Right renal cortex interstitium (tissue), 3 donors: ENCODE results near the gene CBARP. TPM values are rescaled to one million over a fixed set of nuclear protein-coding genes. Genes with fewer than 3 reads are reported as not detected.

Source experiments
- polyA plus RNA-seq, 3 donors: library from polyadenylated mRNA; unstranded; fragments of 120-200 nt; gene quantifications; one replicate each; pipeline ENCODE4 v1.2.1, GENCODE V29; 2013; ENCODE audit not compliant: insufficient read length in 3 of 3

Gene CBARP
- polyA plus RNA-seq, 3 donors = 0.78 to 1.8 (median 0.90) TPM

Other genes with a start within 250 kb of the CBARP start
- under 1 TPM; 0.37 to 0.38 (median 0.37) TPM for gene GRIN3B, start 237.6 kb downstream of the CBARP start, polyA plus RNA-seq
- 100 to 1,000 TPM in 1 of 3 donors, 10 to 100 TPM in 2; 86.9 to 103 (median 93.5) TPM for gene TMEM259, start 216.9 kb downstream of the CBARP start, polyA plus RNA-seq
- not detected for gene RNU6-2, start 216.5 kb downstream of the CBARP start, polyA plus RNA-seq
- 100 to 1,000 TPM; 151 to 175 (median 158) TPM for gene CNN2, start 211.4 kb downstream of the CBARP start, polyA plus RNA-seq
- gene ABCA7, start 197.9 kb downstream of the CBARP start, polyA plus RNA-seq = 1 to 10 TPM; 6.1 to 6.6 (median 6.5) TPM
- 10 to 100 TPM in 1 of 3 donors, 1 to 10 TPM in 2; 7.2 to 10.6 (median 9.1) TPM for gene ARHGAP45, start 170.8 kb downstream of the CBARP start, polyA plus RNA-seq
- 100 to 1,000 TPM; 128 to 161 (median 143) TPM for gene POLR2E, start 142.6 kb downstream of the CBARP start, polyA plus RNA-seq
- 100 to 1,000 TPM; 211 to 268 (median 248) TPM for gene GPX4, start 134.0 kb downstream of the CBARP start, polyA plus RNA-seq
- gene SBNO2, start 63.7 kb downstream of the CBARP start, polyA plus RNA-seq = 10 to 100 TPM; 13.4 to 15.6 (median 14.6) TPM
- 10 to 100 TPM; 55.4 to 60.2 (median 60.1) TPM for gene STK11, start 32.2 kb downstream of the CBARP start, polyA plus RNA-seq
- gene ATP5F1D, start 3.7 kb upstream of the CBARP start, polyA plus RNA-seq = 10 to 100 TPM; 65.9 to 89.4 (median 78.9) TPM
- gene MIDN, start 10.6 kb upstream of the CBARP start, polyA plus RNA-seq = 10 to 100 TPM; 38.0 to 41.7 (median 39.3) TPM
- 100 to 1,000 TPM; 737 to 892 (median 800) TPM for gene CIRBP, start 31.3 kb upstream of the CBARP start, polyA plus RNA-seq
- gene FAM174C, start 37.5 kb upstream of the CBARP start, polyA plus RNA-seq = 10 to 100 TPM; 12.7 to 17.3 (median 14.5) TPM
- 1 to 10 TPM; 1.3 to 2.1 (median 1.3) TPM for gene EFNA2, start 47.9 kb upstream of the CBARP start, polyA plus RNA-seq
- gene NDUFS7, start 145.9 kb upstream of the CBARP start, polyA plus RNA-seq = 10 to 100 TPM; 40.1 to 50.2 (median 42.7) TPM
- 10 to 100 TPM; 22.2 to 25.9 (median 25.8) TPM for gene GAMT, start 163.5 kb upstream of the CBARP start, polyA plus RNA-seq
- 10 to 100 TPM; 69.2 to 70.7 (median 69.7) TPM for gene DAZAP1, start 169.6 kb upstream of the CBARP start, polyA plus RNA-seq
- 100 to 1,000 TPM; 540 to 667 (median 584) TPM for gene RPS15, start 200.4 kb upstream of the CBARP start, polyA plus RNA-seq
- gene APC2, start 212.1 kb upstream of the CBARP start, polyA plus RNA-seq = 1 to 10 TPM in 2 of 3 donors, under 1 TPM in 1; 0.86 to 1.1 (median 1.0) TPM
- gene C19orf25, start 241.2 kb upstream of the CBARP start, polyA plus RNA-seq = 10 to 100 TPM; 17.4 to 21.2 (median 18.5) TPM